Colonic mucosa (tissue), 4 donors: ENCODE results near the gene NR1D2. TPM values are rescaled to one million over a fixed set of nuclear protein-coding genes. Genes with fewer than 3 reads are reported as not detected.

ENCODE experiments used
- DNase-seq: peaks from one replicate; pipeline ENCODE4 v3.0.0-alpha.2; 2020
- H3K27ac ChIP-seq: fragments of 200-600 bp; one replicate; pipeline ENCODE4 v1.8.0; 2021
- H3K27me3 ChIP-seq: fragments of 200-600 bp; one replicate; pipeline ENCODE4 v1.8.0; 2021
- H3K36me3 ChIP-seq: fragments of 200-600 bp; one replicate; pipeline ENCODE4 v1.8.0; 2021
- H3K4me1 ChIP-seq: fragments of 200-600 bp; one replicate; pipeline ENCODE4 v1.8.0; 2021; ENCODE audit warnings: mild to moderate bottlenecking
- H3K4me3 ChIP-seq: fragments of 200-600 bp; one replicate; pipeline ENCODE4 v1.8.0; 2021
- H3K9ac ChIP-seq, 2 donors: one replicate each; pipeline ENCODE4 v1.7.0; 2013; ENCODE audit warnings: control low read depth in 2 of 2, low read depth in 2 of 2, low read length in 2 of 2
- H3K9me3 ChIP-seq: fragments of 200-600 bp; one replicate; pipeline ENCODE4 v1.8.0; 2021
- CTCF ChIP-seq: fragments of 200-600 bp; IDR thresholded peaks from one replicate; pipeline ENCODE4 v1.8.0; 2022; ENCODE audit warnings: antibody characterized with exemption, mild to moderate bottlenecking
- intact Hi-C: fragments of 100-400 bp; cut with DNase I; formaldehyde crosslinking; loops from one replicate; pipeline ENCODE4 v1.14.1; 2022
- total RNA-seq, 2 donors: library from RNA; stranded (reverse); fragmentation: NEBNext Ultra II Directional in 1 of 2; extraction: Animal tissue kit (Norgen Biotek cat#: 25700) in 1 of 2; gene quantifications; one replicate each; pipeline ENCODE4 v1.2.1, GENCODE V29; 2021
- donor health status: healthy.
- donor health status: DM: no; HTN: no; CAD: no.
- donor health status: DM: no; HTN: no; CAD: no.

Gene NR1D2
- total RNA-seq, 2 donors from 2014 or later, result 9.8 to 41.9 TPM

GRCh38 chr3:23945663-23945912 lies 502 bp downstream of the NR1D2 start:
- TF ChIP-seq CTCF, result no peak
- Histone ChIP-seq H3K36me3 (no peaks in the 10 kb centered on the region), H3K27me3 (no peaks in the 10 kb centered on the region), H3K9me3 (no peaks in the 10 kb centered on the region), H3K4me3 (peak overlapping the region; percentile 54), H3K27ac (peak overlapping the region; percentile 90), H3K4me1 (peaks cover 5% of the 10 kb centered on the region), H3K9ac (peak overlapping the region in 1 of 2 donors; percentile 87)
- DNase-seq, result no peak
- intact Hi-C loops, result no loop called here

- TF ChIP-seq CTCF, result no peak
- no peaks in the 10 kb centered on the region for H3K9me3 ChIP-seq
- peak overlapping the region; percentile 68 to 89 for H3K9ac ChIP-seq
- H3K4me3 ChIP-seq, result peak overlapping the region; percentile 71
- intact Hi-C loops, result no loop called here
- peak; percentile 98 for DNase-seq
- H3K27me3 ChIP-seq, result no peaks in the 10 kb centered on the region
- peaks cover 5% of the 10 kb centered on the region for H3K4me1 ChIP-seq
- peak overlapping the region; percentile 96 for H3K27ac ChIP-seq
- no peaks in the 10 kb centered on the region for H3K36me3 ChIP-seq
Measured at GRCh38 chr3:23945913-23946687, 1.0 kb downstream of the NR1D2 start.

GRCh38 chr3:23948761-23949160 lies 3.7 kb downstream of the NR1D2 start:
- no peaks in the 10 kb centered on the region for H3K36me3 ChIP-seq
- intact Hi-C loops, result no loop called here
- DNase-seq, result no peak
- TF ChIP-seq CTCF, result no peak
- no peaks in the 10 kb centered on the region for H3K27me3 ChIP-seq
- no peaks in the 10 kb centered on the region for H3K9me3 ChIP-seq
- no peak overlapping the region for H3K27ac ChIP-seq
- no peak overlapping the region for H3K4me3 ChIP-seq
- no peak overlapping the region for H3K9ac ChIP-seq
- H3K4me1 ChIP-seq, result peaks cover 5% of the 10 kb centered on the region

- TF ChIP-seq CTCF, result no peak
- Histone ChIP-seq H3K4me1 (peaks cover 5% of the 10 kb centered on the region), H3K9me3 (no peaks in the 10 kb centered on the region), H3K36me3 (no peaks in the 10 kb centered on the region), H3K4me3 (no peak overlapping the region), H3K9ac (no peak overlapping the region), H3K27me3 (no peaks in the 10 kb centered on the region), H3K27ac (peak overlapping the region; percentile 19)
- intact Hi-C loops, result no loop called here
- no peak for DNase-seq
Measured at GRCh38 chr3:23949784-23950183, 4.7 kb downstream of the NR1D2 start.

- H3K9me3 ChIP-seq, result no peaks in the 10 kb centered on the region
- H3K9ac ChIP-seq, result no peak overlapping the region
- no peak for DNase-seq
- no peak for TF ChIP-seq CTCF
- intact Hi-C loops, result no loop called here
- H3K4me3 ChIP-seq, result no peak overlapping the region
- H3K36me3 ChIP-seq, result no peaks in the 10 kb centered on the region
- no peaks in the 10 kb centered on the region for H3K27me3 ChIP-seq
- peaks cover 5% of the 10 kb centered on the region for H3K4me1 ChIP-seq
- peak overlapping the region; percentile 19 for H3K27ac ChIP-seq
Measured at GRCh38 chr3:23950293-23950692, 5.2 kb downstream of the NR1D2 start.
